Stimulated activated CD4-positive, alpha-beta T cell treated with anti-CD3 and anti-CD28 coated beads, TNF-alpha, amount 100 ng/mL, for 4 hours (primary cell): Measurements from ENCODE around the gene DNAH3.
"Not testable (repeated sequence)": the region's sequence is repeated elsewhere in the genome, so short reads cannot be mapped to it uniquely, and the experiment has no call there.

Experiments
- DNase-seq, 3 experiments: peaks; one replicate each; pipeline ENCODE4 v3.0.0-alpha.2; 2020; ENCODE audit warnings: low read depth in 3 of 3

Gene DNAH3

GRCh38 chr16:21167360-21167759 lies 16.7 kb upstream of the DNAH3 start:
- DNase-seq, result no peak

- no peak for DNase-seq
Measured at GRCh38 chr16:21166561-21166961, 15.9 kb upstream of the DNAH3 start.

- DNase-seq, result no peak
Measured at GRCh38 chr16:21164521-21165168, 14.0 kb upstream of the DNAH3 start.

GRCh38 chr16:21163576-21163975 lies 12.9 kb upstream of the DNAH3 start:
- no peak for DNase-seq

GRCh38 chr16:21162661-21163151 lies 12.1 kb upstream of the DNAH3 start:
- DNase-seq, result no peak

GRCh38 chr16:21161211-21161610 lies 10.6 kb upstream of the DNAH3 start:
- no peak for DNase-seq

GRCh38 chr16:21160276-21160675 lies 9.6 kb upstream of the DNAH3 start:
- no peak for DNase-seq

- DNase-seq, result no peak
Measured at GRCh38 chr16:21159281-21159951, 8.8 kb upstream of the DNAH3 start.

GRCh38 chr16:21158208-21159110 lies 7.8 kb upstream of the DNAH3 start, which contains the start of gene LDAF1:
Gene LDAF1 (plus strand): TSS chr16:21158674. CDS start chr16:21161183, 2,509 bp downstream.
- peak; percentile 45 to 68 (median 63) for DNase-seq

GRCh38 chr16:21157632-21158031 lies 7.0 kb upstream of the DNAH3 start:
- DNase-seq, result no peak

- DNase-seq, result no peak
Measured at GRCh38 chr16:21156767-21157467, 6.3 kb upstream of the DNAH3 start.

- not testable (repeated sequence) for DNase-seq
Measured at GRCh38 chr16:21156011-21156410, 5.4 kb upstream of the DNAH3 start.

- DNase-seq, result not testable (repeated sequence)
Measured at GRCh38 chr16:21153124-21153729, 2.6 kb upstream of the DNAH3 start.

- DNase-seq, result not testable (repeated sequence)
Measured at GRCh38 chr16:21152160-21153030, 1.7 kb upstream of the DNAH3 start.

GRCh38 chr16:21145738-21146137 lies 4.9 kb downstream of the DNAH3 start:
- no peak for DNase-seq

- DNase-seq, result no peak
Measured at GRCh38 chr16:21134053-21134452, 16.6 kb downstream of the DNAH3 start.

GRCh38 chr16:21130811-21131210 lies 19.8 kb downstream of the DNAH3 start:
- DNase-seq, result no peak

GRCh38 chr16:21128991-21129390 lies 21.7 kb downstream of the DNAH3 start:
- DNase-seq, result no peak

- DNase-seq, result no peak
Measured at GRCh38 chr16:21126518-21126917, 24.1 kb downstream of the DNAH3 start.

- DNase-seq, result no peak
Measured at GRCh38 chr16:21125191-21125590, 25.5 kb downstream of the DNAH3 start.
